ENCODE measurements around the gene PCSK5. TPM values are rescaled to one million over a fixed set of nuclear protein-coding genes. Genes with fewer than 3 reads are reported as not detected.

Gene PCSK5
- total and polyA plus RNA-seq, 2 donors (not counting 3 experiments of a cell fraction or from before 2014, with no cell fraction given): 2.6 to 4.8 TPM

DNA sequence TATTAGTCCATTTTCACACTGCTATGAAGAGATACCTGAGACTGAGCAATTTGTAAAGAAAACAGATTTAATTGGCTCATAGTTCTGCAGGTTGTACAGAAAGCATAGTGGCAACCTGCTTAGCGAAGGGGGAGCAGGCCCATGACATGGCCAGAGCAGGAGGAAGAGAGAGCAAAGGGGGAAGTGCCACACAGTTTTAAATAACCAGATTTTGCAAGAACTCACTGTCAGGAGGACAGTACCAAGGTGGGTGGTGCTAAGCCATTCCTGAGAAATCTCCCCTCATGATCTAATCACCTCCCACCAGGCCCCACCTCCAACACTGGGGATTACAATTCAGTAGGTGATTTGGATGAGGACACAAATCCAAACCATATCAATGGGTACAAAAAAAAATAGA lies 16.8 kb upstream of the PCSK5 start:
- CTCF ChIA-PET: no interaction called here
- FAIRE-seq (no peak), DNase-seq (ENCODE audit: low read depth, low spot score) (no peak)
- TF ChIP-seq POLR2A (IDR thresholded peaks at IDR 0.05; ENCODE audit: low read depth, low read length): no peak
- TF ChIP-seq, protein P1, sequence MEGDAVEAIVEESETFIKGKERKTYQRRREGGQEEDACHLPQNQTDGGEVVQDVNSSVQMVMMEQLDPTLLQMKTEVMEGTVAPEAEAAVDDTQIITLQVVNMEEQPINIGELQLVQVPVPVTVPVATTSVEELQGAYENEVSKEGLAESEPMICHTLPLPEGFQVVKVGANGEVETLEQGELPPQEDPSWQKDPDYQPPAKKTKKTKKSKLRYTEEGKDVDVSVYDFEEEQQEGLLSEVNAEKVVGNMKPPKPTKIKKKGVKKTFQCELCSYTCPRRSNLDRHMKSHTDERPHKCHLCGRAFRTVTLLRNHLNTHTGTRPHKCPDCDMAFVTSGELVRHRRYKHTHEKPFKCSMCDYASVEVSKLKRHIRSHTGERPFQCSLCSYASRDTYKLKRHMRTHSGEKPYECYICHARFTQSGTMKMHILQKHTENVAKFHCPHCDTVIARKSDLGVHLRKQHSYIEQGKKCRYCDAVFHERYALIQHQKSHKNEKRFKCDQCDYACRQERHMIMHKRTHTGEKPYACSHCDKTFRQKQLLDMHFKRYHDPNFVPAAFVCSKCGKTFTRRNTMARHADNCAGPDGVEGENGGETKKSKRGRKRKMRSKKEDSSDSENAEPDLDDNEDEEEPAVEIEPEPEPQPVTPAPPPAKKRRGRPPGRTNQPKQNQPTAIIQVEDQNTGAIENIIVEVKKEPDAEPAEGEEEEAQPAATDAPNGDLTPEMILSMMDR (IDR thresholded peaks at IDR 0.05; ENCODE audit: extremely low read depth in 1 of 2, insufficient read depth in 1 of 2, low read depth in 1 of 2, low read length in 2 of 2): no peak
- TF ChIP-seq JUN (IDR thresholded peaks at IDR 0.05; ENCODE audit: borderline replicate concordance, insufficient read depth, insufficient read length, low read depth): no peak
- TF ChIP-seq, protein P2, sequence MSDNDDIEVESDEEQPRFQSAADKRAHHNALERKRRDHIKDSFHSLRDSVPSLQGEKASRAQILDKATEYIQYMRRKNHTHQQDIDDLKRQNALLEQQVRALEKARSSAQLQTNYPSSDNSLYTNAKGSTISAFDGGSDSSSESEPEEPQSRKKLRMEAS (IDR thresholded peaks at IDR 0.05; ENCODE audit: insufficient read depth, insufficient read length): no peak
- no peak for TF ChIP-seq FOS (IDR thresholded peaks at IDR 0.05; ENCODE audit: borderline replicate concordance, insufficient read depth, low read length)
- no peak for TF ChIP-seq EZH2 (IDR thresholded peaks at IDR 0.05; ENCODE audit: borderline replicate concordance, low read depth, low read length, severe bottlenecking)
- no peak for TF ChIP-seq MYC (IDR thresholded peaks at IDR 0.05; ENCODE audit: low read depth, low read length)
- no peak for TF ChIP-seq POLR2AphosphoS5 (IDR thresholded peaks at IDR 0.05; ENCODE audit: insufficient read depth, low read depth, low read length)
- TF ChIP-seq GATA2 (IDR thresholded peaks at IDR 0.05; ENCODE audit: insufficient read depth, insufficient read length, low read depth, low read length): no peak
- H3K27ac ChIP-seq (ENCODE audit: insufficient read depth, low read depth, low read length): no peak overlapping the region
- no peaks in the 10 kb centered on the region for H3K4me1 ChIP-seq (ENCODE audit: control insufficient read depth, extremely low read depth, insufficient read depth, low read length)
- no peaks in the 10 kb centered on the region for H3K79me2 ChIP-seq (ENCODE audit: control insufficient read depth, insufficient read depth, low read length)
- no peaks in the 10 kb centered on the region for H3K9me3 ChIP-seq (replicated peaks; ENCODE audit: control insufficient read depth, insufficient read depth, low read length)
- BruUV-seq (replicated peaks): no TSS peak
- no peak overlapping the region for H2AFZ ChIP-seq (ENCODE audit: low read depth, low read length)
- no peaks in the 10 kb centered on the region for H3K9me1 ChIP-seq (replicated peaks; ENCODE audit: control insufficient read depth, extremely low read depth, insufficient read depth, low read length)
- H3K4me2 ChIP-seq (ENCODE audit: insufficient read depth, low read length): no peak overlapping the region
- no peaks in the 10 kb centered on the region for H3K36me3 ChIP-seq (ENCODE audit: control insufficient read depth in 2 of 2, extremely low read depth in 1 of 2, insufficient read depth in 2 of 2, low read length in 2 of 2)
- H3K27me3 ChIP-seq (ENCODE audit: control insufficient read depth in 2 of 2, insufficient read depth in 2 of 2, low read length in 2 of 2): peaks cover 0 to 2% of the 10 kb centered on the region in 2 experiments
- intact Hi-C loops (cut with micrococcal nuclease): no loop called here
- H3K4me3 ChIP-seq (replicated peaks in 1 of 3; ENCODE audit: insufficient read depth in 1 of 3, low read depth in 1 of 3, low read length in 3 of 3): no peak overlapping the region
- POLR2A ChIA-PET: no interaction called here
- no peak overlapping the region for H3K9ac ChIP-seq (replicated peaks; ENCODE audit: extremely low read depth, insufficient read depth, low read length)
- dilution Hi-C loops (cut with MboI; ENCODE audit: extremely low pct_ligation_motif_present, low sequenced_read_pairs): no loop called here
- H4K20me1 ChIP-seq (replicated peaks; ENCODE audit: control insufficient read depth, extremely low read depth, insufficient read depth, low read length): no peaks in the 10 kb centered on the region
